Breast epithelium (tissue), 4 donors: ENCODE results near the gene TRPM2. TPM values are rescaled to one million over a fixed set of nuclear protein-coding genes. Genes with fewer than 3 reads are reported as not detected.

Experiments used
- DNase-seq, 2 donors: peaks; one replicate each; pipeline ENCODE4 v3.0.0-alpha.2; 2019; ENCODE audit warnings: low spot score in 2 of 2
- H3K27ac ChIP-seq, 2 donors: fragments of 200-600 bp; sonication (generic) in 1 of 2; one replicate each; pipeline ENCODE4 v1.5.1; 2016 to 2019; ENCODE audit warnings: mild to moderate bottlenecking in 1 of 2
- H3K27me3 ChIP-seq, 2 donors: fragments of 200-600 bp; sonication (generic) in 1 of 2; one replicate each; pipeline versions ENCODE4 v1.5.1 to v1.6.0; 2017 to 2019; ENCODE audit warnings: control low read depth in 1 of 2, mild to moderate bottlenecking in 1 of 2
- H3K36me3 ChIP-seq: fragments of 200-600 bp; one replicate; pipeline ENCODE4 v1.5.1; 2019
- H3K4me1 ChIP-seq, 2 donors: fragments of 200-600 bp; sonication (generic); one replicate each; pipeline ENCODE4 v1.5.1; 2016 to 2019; ENCODE audit warnings: control low read depth in 1 of 2
- H3K4me3 ChIP-seq, 3 donors: fragments of 200-600 bp; sonication (generic); 1 replicate in 2 of 3; 2 replicates in 1 of 3; pipeline ENCODE4 v1.5.1; 2016 to 2019; ENCODE audit warnings: mild to moderate bottlenecking in 3 of 3, moderate library complexity in 2 of 3
- H3K9me3 ChIP-seq, 2 donors: fragments of 200-600 bp; sonication (generic) in 1 of 2; one replicate each; pipeline ENCODE4 v1.5.1; 2016 to 2019; ENCODE audit warnings: control low read depth in 1 of 2
- POLR2A ChIP-seq: fragments of 450-650 bp; IDR thresholded peaks from one replicate; pipeline ENCODE4 v1.6.1; 2016; ENCODE audit warnings: antibody characterized with exemption, mild to moderate bottlenecking, moderate library complexity
- POLR2AphosphoS5 ChIP-seq, 3 donors: sonication (generic); formaldehyde crosslinking; IDR thresholded peaks; one replicate each; pipeline ENCODE4 v1.6.1; 2017; ENCODE audit warnings: antibody characterized with exemption in 3 of 3
- intact Hi-C: fragments of 100-400 bp; cut with DNase I; formaldehyde crosslinking; loops from one replicate; pipeline ENCODE4 v1.15.1; 2023; ENCODE audit warnings: low total_unique reads
- total RNA-seq, 3 donors: library from RNA; depleted of rRNA; stranded (reverse); fragments of >200 nt; gene quantifications; one replicate each; pipeline ENCODE4 v1.1.0, GENCODE V29; 2016
- TF ChIP-seq, protein P1 (sequence below), 3 donors: fragments of 450-650 bp; IDR thresholded peaks; one replicate each; pipeline ENCODE4 v1.5.1; 2016 to 2017; ENCODE audit warnings: antibody characterized with exemption in 3 of 3, mild to moderate bottlenecking in 3 of 3, moderate library complexity in 3 of 3

The TRPM2 gene
- total RNA-seq, 3 donors from 2014 or later: 4.3 to 7.9 (median 7.2) TPM

GRCh38 chr21:44467859-44468195 lies 114.4 kb downstream of the TRPM2 start:
- no peak overlapping the region for H3K27ac ChIP-seq
- no peaks in the 10 kb centered on the region for H3K9me3 ChIP-seq
- H3K36me3 ChIP-seq: no peaks in the 10 kb centered on the region
- TF ChIP-seq POLR2A (no peak), POLR2AphosphoS5 (IDR thresholded peaks at IDR 0.05) (no peak)
- TF ChIP-seq, protein P1, sequence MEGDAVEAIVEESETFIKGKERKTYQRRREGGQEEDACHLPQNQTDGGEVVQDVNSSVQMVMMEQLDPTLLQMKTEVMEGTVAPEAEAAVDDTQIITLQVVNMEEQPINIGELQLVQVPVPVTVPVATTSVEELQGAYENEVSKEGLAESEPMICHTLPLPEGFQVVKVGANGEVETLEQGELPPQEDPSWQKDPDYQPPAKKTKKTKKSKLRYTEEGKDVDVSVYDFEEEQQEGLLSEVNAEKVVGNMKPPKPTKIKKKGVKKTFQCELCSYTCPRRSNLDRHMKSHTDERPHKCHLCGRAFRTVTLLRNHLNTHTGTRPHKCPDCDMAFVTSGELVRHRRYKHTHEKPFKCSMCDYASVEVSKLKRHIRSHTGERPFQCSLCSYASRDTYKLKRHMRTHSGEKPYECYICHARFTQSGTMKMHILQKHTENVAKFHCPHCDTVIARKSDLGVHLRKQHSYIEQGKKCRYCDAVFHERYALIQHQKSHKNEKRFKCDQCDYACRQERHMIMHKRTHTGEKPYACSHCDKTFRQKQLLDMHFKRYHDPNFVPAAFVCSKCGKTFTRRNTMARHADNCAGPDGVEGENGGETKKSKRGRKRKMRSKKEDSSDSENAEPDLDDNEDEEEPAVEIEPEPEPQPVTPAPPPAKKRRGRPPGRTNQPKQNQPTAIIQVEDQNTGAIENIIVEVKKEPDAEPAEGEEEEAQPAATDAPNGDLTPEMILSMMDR (IDR thresholded peaks at IDR 0.05): no peak
- H3K4me3 ChIP-seq: no peak overlapping the region
- no peaks in the 10 kb centered on the region for H3K4me1 ChIP-seq
- DNase-seq: no peak
- H3K27me3 ChIP-seq: no peaks in the 10 kb centered on the region
- intact Hi-C loops: no loop called here

DNA sequence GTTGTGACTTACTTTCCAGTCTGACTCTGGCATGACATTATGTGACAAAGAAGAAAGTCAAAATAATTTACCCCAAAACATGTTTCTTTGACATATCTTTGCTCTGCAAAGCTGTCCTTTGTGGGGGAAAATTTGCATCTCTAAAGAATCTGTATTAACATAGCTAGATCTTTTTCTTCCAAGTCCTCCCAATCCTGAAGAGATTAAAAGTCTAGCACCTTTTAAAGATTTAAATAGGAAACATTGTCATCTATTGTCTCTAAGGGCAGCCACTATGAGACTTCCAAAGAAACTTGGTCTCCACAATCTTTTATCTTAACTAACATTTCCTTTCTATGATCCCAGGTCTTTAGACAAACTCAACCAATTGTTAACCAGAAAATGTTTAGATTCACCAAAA lies 117.9 kb downstream of the TRPM2 start:
- TF ChIP-seq POLR2AphosphoS5 (IDR thresholded peaks at IDR 0.05) (no peak), POLR2A (no peak)
- TF ChIP-seq, protein P1 (IDR thresholded peaks at IDR 0.05): no peak
- no peak for DNase-seq
- H3K27me3 ChIP-seq: no peaks in the 10 kb centered on the region
- intact Hi-C loops: no loop called here
- H3K9me3 ChIP-seq: no peaks in the 10 kb centered on the region
- no peaks in the 10 kb centered on the region for H3K36me3 ChIP-seq
- H3K27ac ChIP-seq: no peak overlapping the region
- H3K4me3 ChIP-seq: no peak overlapping the region
- H3K4me1 ChIP-seq: no peaks in the 10 kb centered on the region

- no peak overlapping the region for H3K27ac ChIP-seq
- DNase-seq: no peak
- TF ChIP-seq, protein P1 (IDR thresholded peaks at IDR 0.05): no peak
- no peak overlapping the region for H3K4me3 ChIP-seq
- H3K27me3 ChIP-seq: no peaks in the 10 kb centered on the region
- intact Hi-C loops: no loop called here
- no peaks in the 10 kb centered on the region for H3K9me3 ChIP-seq
- no peaks in the 10 kb centered on the region for H3K4me1 ChIP-seq
- no peaks in the 10 kb centered on the region for H3K36me3 ChIP-seq
Measured at GRCh38 chr21:44471996-44472395, 118.6 kb downstream of the TRPM2 start.

- DNase-seq: no peak
- Histone ChIP-seq H3K27me3 (no peaks in the 10 kb centered on the region), H3K4me1 (no peaks in the 10 kb centered on the region), H3K9me3 (no peaks in the 10 kb centered on the region), H3K36me3 (no peaks in the 10 kb centered on the region), H3K27ac (no peak overlapping the region), H3K4me3 (no peak overlapping the region)
- TF ChIP-seq POLR2AphosphoS5 (IDR thresholded peaks at IDR 0.05) (no peak), POLR2A (no peak)
- TF ChIP-seq, protein P1 (IDR thresholded peaks at IDR 0.05): no peak
- intact Hi-C loops: no loop called here
Measured at GRCh38 chr21:44473915-44474555, 120.6 kb downstream of the TRPM2 start.

GRCh38 chr21:44475266-44475845 lies 121.9 kb downstream of the TRPM2 start:
- Histone ChIP-seq H3K4me1 (no peaks in the 10 kb centered on the region), H3K9me3 (no peaks in the 10 kb centered on the region), H3K27me3 (no peaks in the 10 kb centered on the region), H3K36me3 (no peaks in the 10 kb centered on the region), H3K27ac (no peak overlapping the region), H3K4me3 (no peak overlapping the region)
- intact Hi-C loops: no loop called here
- DNase-seq: no peak
- TF ChIP-seq POLR2AphosphoS5 (IDR thresholded peaks at IDR 0.05): no peak
- TF ChIP-seq, protein P1 (IDR thresholded peaks at IDR 0.05): no peak
- TF ChIP-seq POLR2A: no peak
